Measurements from ENCODE around the gene RASSF5. TPM values are rescaled to one million over a fixed set of nuclear protein-coding genes. Genes with fewer than 3 reads are reported as not detected.

Gene RASSF5
- total and polyA plus RNA-seq, 10 of the 15 experiments (the other 5 are each of a cell fraction or from before 2014, with no cell fraction given), result 14.0 to 89.6 (median 68.9) TPM

DNA sequence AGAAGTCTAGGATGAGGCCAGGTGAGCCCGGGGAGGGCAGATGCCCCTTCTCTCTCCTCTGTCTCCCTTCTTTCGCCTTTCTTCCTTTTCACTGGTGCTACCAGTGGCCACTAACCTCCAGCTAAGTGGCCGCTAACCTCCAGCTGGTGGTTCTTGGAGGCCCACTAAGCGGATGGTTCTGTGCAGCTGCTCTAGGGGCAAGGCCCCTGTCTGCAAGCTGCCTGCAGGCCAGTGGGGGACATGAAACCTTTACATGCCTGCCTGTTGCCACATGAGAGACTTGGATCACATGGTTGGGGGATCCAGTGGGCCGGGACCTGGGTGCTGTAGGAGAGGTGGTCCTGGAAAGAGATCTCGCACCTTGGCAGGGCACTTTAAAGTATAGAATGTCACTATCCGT lies 19.4 kb upstream of the RASSF5 start (continued):
- TF ChIP-seq, protein P1, sequence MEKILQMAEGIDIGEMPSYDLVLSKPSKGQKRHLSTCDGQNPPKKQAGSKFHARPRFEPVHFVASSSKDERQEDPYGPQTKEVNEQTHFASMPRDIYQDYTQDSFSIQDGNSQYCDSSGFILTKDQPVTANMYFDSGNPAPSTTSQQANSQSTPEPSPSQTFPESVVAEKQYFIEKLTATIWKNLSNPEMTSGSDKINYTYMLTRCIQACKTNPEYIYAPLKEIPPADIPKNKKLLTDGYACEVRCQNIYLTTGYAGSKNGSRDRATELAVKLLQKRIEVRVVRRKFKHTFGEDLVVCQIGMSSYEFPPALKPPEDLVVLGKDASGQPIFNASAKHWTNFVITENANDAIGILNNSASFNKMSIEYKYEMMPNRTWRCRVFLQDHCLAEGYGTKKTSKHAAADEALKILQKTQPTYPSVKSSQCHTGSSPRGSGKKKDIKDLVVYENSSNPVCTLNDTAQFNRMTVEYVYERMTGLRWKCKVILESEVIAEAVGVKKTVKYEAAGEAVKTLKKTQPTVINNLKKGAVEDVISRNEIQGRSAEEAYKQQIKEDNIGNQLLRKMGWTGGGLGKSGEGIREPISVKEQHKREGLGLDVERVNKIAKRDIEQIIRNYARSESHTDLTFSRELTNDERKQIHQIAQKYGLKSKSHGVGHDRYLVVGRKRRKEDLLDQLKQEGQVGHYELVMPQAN (conservative IDR thresholded peaks at IDR 0.05), result no peak
- no peak for TF ChIP-seq DPF2 (IDR thresholded peaks at IDR 0.05)
- no peak for TF ChIP-seq TAF1 (IDR thresholded peaks at IDR 0.05; ENCODE audit: borderline replicate concordance, low read depth, low read length)
- no peak for TF ChIP-seq ZNF274 (IDR thresholded peaks at IDR 0.05; ENCODE audit: insufficient read depth, insufficient read length)
- TF ChIP-seq NR2F1 (conservative IDR thresholded peaks at IDR 0.05), result no peak
- TF ChIP-seq RUNX3 (IDR thresholded peaks at IDR 0.05; ENCODE audit: low read length), result no peak
- no peak for TF ChIP-seq RAD21 (IDR thresholded peaks at IDR 0.05; ENCODE audit: insufficient read depth, low read depth, low read length)
- no peak for TF ChIP-seq NBN (IDR thresholded peaks at IDR 0.05)
- no peak for TF ChIP-seq POLR2AphosphoS2 (IDR thresholded peaks at IDR 0.05; ENCODE audit: low read depth, low read length)
- TF ChIP-seq FOXM1 (IDR thresholded peaks at IDR 0.05; ENCODE audit: low read depth, low read length), result no peak

DNA sequence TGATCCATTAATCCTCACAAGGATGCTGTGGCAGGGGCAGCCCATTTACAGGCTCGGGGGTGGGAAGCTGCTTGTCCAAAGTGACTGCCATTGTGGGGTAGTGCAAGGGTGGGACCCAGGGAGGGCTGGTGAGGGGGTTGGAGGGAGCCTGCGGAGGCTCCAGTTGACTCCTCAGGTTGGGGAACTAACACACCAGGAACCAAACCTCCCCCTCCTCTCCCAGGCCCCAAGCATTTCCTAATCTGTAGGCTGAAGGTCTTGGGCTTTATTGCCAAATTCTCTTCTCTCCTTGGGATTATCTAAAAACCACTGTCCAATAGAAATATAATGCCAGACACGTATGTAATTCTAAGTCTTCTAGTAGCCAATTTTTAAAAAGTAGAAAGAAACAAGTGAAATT lies 18.9 kb upstream of the RASSF5 start:
- FAIRE-seq, result no peak
- Histone ChIP-seq H3K9ac (ENCODE audit: control insufficient read depth, insufficient read depth, low read length) (no peak overlapping the region), H3K79me2 (ENCODE audit: control insufficient read depth, insufficient read depth, low read length) (no peaks in the 10 kb centered on the region), H3K4me1 (ENCODE audit: control insufficient read depth, insufficient read depth, low read length) (no peaks in the 10 kb centered on the region), H3K9me3 (replicated peaks; ENCODE audit: control insufficient read depth, insufficient read depth, low read length) (no peaks in the 10 kb centered on the region), H3K4me3 (no peak overlapping the region), H3K36me3 (ENCODE audit: control insufficient read depth in 2 of 2, insufficient read depth in 2 of 2, low read length in 1 of 2) (peaks cover 20 to 25% of the 10 kb centered on the region in 2 experiments), H4K20me1 (ENCODE audit: control insufficient read depth, insufficient read depth) (no peaks in the 10 kb centered on the region), H3K4me2 (ENCODE audit: control insufficient read depth, insufficient read depth) (no peak overlapping the region), H3K27ac (ENCODE audit: control insufficient read depth, insufficient read depth) (no peak overlapping the region), H2AFZ (ENCODE audit: control insufficient read depth, low read depth, low read length) (no peak overlapping the region), H3K27me3 (replicated peaks in 1 of 2; ENCODE audit: control insufficient read depth in 2 of 2, insufficient read depth in 2 of 2, low read length in 1 of 2) (no peaks in the 10 kb centered on the region)
- WGBS (ENCODE audit: insufficient coverage, insufficient replicate concordance, low lambda C conversion rate, missing lambda C conversion rate), result 79% methylated on average over 3 of the region's 3 CpGs
- SMC1A ChIA-PET (ENCODE audit: uncharacterized antibody, unreplicated experiment), result interaction anchor here (1.5 to 11.5 kb wide), 3 partner anchors 9 to 122 kb away, joined by 3 to 146 read pairs (median 7); no protein-coding TSS in a partner anchor
- ATAC-seq, result no peak
- RAD21 ChIA-PET (ENCODE audit: unreplicated experiment), result interaction anchor here (3.0 kb wide), 1 partner anchor 57 kb away, joined by 23 read pairs; no protein-coding TSS in a partner anchor
- POLR2A ChIA-PET, result no interaction called here
- intact Hi-C loops (cut with micrococcal nuclease; ENCODE audit: unreplicated experiment), result no loop called here
- CTCF ChIA-PET, result interaction anchor here (0.6 to 3.8 kb wide), 5 partner anchors 9 to 103 kb away, joined by 3 to 74 read pairs (median 17); partner anchors contain the start of gene IKBKE
- in situ Hi-C loops (cut with MboI), result loop anchor here (5.0 kb wide), 1 partner anchor 94 kb away; no protein-coding TSS in a partner anchor
- no peak for DNase-seq (ENCODE audit: low read depth, low spot score)
- no TSS peak for BruUV-seq (replicated peaks)
- TF ChIP-seq SREBF2 (IDR thresholded peaks at IDR 0.05; ENCODE audit: low read length) (no peak), RFX5 (IDR thresholded peaks at IDR 0.05; ENCODE audit: low read depth, low read length) (no peak), MEF2A (IDR thresholded peaks at IDR 0.05; ENCODE audit: insufficient read depth, low read depth, low read length) (no peak), FOS (IDR thresholded peaks at IDR 0.05; ENCODE audit: borderline replicate concordance, extremely low read depth, insufficient read length) (no peak), BMI1 (IDR thresholded peaks at IDR 0.05; ENCODE audit: borderline replicate concordance) (no peak), EP300 (IDR thresholded peaks at IDR 0.05; ENCODE audit: borderline replicate concordance in 1 of 2, control insufficient read depth in 1 of 2, low read depth in 2 of 2, low read length in 2 of 2) (no peak), HCFC1 (IDR thresholded peaks at IDR 0.05; ENCODE audit: low read length) (no peak)
- TF ChIP-seq, protein P2, sequence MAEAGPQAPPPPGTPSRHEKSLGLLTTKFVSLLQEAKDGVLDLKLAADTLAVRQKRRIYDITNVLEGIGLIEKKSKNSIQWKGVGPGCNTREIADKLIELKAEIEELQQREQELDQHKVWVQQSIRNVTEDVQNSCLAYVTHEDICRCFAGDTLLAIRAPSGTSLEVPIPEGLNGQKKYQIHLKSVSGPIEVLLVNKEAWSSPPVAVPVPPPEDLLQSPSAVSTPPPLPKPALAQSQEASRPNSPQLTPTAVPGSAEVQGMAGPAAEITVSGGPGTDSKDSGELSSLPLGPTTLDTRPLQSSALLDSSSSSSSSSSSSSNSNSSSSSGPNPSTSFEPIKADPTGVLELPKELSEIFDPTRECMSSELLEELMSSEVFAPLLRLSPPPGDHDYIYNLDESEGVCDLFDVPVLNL (IDR thresholded peaks at IDR 0.05; ENCODE audit: low read depth, low read length), result no peak
- TF ChIP-seq, protein P3, sequence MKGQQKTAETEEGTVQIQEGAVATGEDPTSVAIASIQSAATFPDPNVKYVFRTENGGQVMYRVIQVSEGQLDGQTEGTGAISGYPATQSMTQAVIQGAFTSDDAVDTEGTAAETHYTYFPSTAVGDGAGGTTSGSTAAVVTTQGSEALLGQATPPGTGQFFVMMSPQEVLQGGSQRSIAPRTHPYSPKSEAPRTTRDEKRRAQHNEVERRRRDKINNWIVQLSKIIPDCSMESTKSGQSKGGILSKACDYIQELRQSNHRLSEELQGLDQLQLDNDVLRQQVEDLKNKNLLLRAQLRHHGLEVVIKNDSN (IDR thresholded peaks at IDR 0.05; ENCODE audit: borderline replicate concordance, extremely low read length, insufficient read depth, low read depth, low read length), result no peak
- TF ChIP-seq, protein P4, sequence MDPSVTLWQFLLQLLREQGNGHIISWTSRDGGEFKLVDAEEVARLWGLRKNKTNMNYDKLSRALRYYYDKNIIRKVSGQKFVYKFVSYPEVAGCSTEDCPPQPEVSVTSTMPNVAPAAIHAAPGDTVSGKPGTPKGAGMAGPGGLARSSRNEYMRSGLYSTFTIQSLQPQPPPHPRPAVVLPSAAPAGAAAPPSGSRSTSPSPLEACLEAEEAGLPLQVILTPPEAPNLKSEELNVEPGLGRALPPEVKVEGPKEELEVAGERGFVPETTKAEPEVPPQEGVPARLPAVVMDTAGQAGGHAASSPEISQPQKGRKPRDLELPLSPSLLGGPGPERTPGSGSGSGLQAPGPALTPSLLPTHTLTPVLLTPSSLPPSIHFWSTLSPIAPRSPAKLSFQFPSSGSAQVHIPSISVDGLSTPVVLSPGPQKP (IDR thresholded peaks at IDR 0.05; ENCODE audit: low read depth, low read length), result no peak
